ENCODE results near the gene RHBDL1. TPM values are rescaled to one million over a fixed set of nuclear protein-coding genes. Genes with fewer than 3 reads are reported as not detected.

RHBDL1 gene
- total and polyA plus RNA-seq, 2 of the 8 experiments (the other 6 are each of a cell fraction or from before 2014, with no cell fraction given): 4.0 to 8.1 TPM

DNA sequence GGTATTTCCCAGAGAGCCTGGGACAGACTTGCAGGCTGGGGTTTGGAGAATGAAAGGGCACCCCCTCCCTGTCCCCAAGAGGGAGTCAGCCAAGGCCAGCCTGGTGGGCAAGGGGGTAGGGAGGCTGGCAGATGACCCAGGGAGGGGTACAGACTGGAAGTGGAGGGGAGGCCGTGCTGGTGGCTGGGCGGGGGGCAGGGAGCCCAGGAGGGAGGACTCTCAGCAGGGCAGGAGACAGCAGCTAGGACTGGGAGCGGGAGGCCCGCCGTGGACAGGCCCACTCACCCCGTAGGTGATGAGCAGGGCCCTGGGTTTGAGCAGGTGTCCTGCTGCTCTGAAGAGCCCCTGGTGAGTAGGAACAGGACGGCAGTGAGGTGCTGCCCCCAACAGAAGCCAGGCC lies 40.5 kb upstream of the RHBDL1 start (continued):
- no peak for TF ChIP-seq HDAC2 (IDR thresholded peaks at IDR 0.05; ENCODE audit: borderline replicate concordance in 1 of 2, low read depth in 2 of 2, low read length in 2 of 2)
